ENCODE data around the gene SPACA4.

Gene SPACA4

DNA sequence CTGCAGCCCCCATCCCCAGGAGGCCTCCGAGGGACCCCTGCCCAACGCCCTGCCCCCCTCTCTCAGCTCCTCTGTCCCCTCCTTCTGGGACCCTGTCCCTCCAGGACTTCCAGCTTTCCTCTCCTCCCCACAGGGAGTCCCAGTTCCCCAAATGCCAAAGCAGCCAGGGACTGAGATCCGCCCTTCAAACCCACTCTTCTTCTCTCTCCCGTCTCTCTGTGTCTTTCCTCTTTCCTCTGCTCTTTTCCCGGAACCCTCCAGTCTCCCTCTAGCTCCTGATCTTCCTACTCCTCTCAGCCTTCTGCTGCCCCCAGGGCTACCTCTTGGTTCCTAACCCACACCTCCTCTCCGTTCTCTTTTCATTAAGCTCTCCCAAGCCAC lies 39.1 kb downstream of the SPACA4 start:
- ATAC-seq: peak; percentile 56
- no peak for TF ChIP-seq ZNF8 (CRISPR knock-in tag; IDR thresholded peaks at IDR 0.05)
- TF ChIP-seq ZNF70 (CRISPR knock-in tag; IDR thresholded peaks at IDR 0.05): no peak
- TF ChIP-seq, protein P1, sequence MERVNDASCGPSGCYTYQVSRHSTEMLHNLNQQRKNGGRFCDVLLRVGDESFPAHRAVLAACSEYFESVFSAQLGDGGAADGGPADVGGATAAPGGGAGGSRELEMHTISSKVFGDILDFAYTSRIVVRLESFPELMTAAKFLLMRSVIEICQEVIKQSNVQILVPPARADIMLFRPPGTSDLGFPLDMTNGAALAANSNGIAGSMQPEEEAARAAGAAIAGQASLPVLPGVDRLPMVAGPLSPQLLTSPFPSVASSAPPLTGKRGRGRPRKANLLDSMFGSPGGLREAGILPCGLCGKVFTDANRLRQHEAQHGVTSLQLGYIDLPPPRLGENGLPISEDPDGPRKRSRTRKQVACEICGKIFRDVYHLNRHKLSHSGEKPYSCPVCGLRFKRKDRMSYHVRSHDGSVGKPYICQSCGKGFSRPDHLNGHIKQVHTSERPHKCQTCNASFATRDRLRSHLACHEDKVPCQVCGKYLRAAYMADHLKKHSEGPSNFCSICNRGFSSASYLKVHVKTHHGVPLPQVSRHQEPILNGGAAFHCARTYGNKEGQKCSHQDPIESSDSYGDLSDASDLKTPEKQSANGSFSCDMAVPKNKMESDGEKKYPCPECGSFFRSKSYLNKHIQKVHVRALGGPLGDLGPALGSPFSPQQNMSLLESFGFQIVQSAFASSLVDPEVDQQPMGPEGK (CRISPR knock-in tag; IDR thresholded peaks at IDR 0.05; ENCODE audit: borderline replicate concordance): no peak
- no peak for TF ChIP-seq GLIS3 (CRISPR knock-in tag; IDR thresholded peaks at IDR 0.05)
- TF ChIP-seq SNAI2 (CRISPR knock-in tag; IDR thresholded peaks at IDR 0.05): no peak
- TF ChIP-seq, protein P2, sequence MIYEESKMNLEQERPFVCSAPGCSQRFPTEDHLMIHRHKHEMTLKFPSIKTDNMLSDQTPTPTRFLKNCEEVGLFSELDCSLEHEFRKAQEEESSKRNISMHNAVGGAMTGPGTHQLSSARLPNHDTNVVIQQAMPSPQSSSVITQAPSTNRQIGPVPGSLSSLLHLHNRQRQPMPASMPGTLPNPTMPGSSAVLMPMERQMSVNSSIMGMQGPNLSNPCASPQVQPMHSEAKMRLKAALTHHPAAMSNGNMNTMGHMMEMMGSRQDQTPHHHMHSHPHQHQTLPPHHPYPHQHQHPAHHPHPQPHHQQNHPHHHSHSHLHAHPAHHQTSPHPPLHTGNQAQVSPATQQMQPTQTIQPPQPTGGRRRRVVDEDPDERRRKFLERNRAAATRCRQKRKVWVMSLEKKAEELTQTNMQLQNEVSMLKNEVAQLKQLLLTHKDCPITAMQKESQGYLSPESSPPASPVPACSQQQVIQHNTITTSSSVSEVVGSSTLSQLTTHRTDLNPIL (CRISPR knock-in tag; IDR thresholded peaks at IDR 0.05; ENCODE audit: low read depth): no peak
- TF ChIP-seq, protein P3, sequence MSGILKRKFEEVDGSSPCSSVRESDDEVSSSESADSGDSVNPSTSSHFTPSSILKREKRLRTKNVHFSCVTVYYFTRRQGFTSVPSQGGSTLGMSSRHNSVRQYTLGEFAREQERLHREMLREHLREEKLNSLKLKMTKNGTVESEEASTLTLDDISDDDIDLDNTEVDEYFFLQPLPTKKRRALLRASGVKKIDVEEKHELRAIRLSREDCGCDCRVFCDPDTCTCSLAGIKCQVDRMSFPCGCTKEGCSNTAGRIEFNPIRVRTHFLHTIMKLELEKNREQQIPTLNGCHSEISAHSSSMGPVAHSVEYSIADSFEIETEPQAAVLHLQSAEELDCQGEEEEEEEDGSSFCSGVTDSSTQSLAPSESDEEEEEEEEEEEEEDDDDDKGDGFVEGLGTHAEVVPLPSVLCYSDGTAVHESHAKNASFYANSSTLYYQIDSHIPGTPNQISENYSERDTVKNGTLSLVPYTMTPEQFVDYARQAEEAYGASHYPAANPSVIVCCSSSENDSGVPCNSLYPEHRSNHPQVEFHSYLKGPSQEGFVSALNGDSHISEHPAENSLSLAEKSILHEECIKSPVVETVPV (CRISPR knock-in tag; IDR thresholded peaks at IDR 0.05): no peak
- TF ChIP-seq TCF4 (CRISPR knock-in tag; IDR thresholded peaks at IDR 0.05; ENCODE audit: borderline replicate concordance): no peak
- no peak for TF ChIP-seq RARB (CRISPR knock-in tag; IDR thresholded peaks at IDR 0.05)
- TF ChIP-seq PPARA (CRISPR knock-in tag; IDR thresholded peaks at IDR 0.05; ENCODE audit: borderline replicate concordance): no peak
- TF ChIP-seq CSDC2 (CRISPR knock-in tag; IDR thresholded peaks at IDR 0.05): no peak
- TF ChIP-seq OSR1 (CRISPR knock-in tag; IDR thresholded peaks at IDR 0.05): no peak

DNA sequence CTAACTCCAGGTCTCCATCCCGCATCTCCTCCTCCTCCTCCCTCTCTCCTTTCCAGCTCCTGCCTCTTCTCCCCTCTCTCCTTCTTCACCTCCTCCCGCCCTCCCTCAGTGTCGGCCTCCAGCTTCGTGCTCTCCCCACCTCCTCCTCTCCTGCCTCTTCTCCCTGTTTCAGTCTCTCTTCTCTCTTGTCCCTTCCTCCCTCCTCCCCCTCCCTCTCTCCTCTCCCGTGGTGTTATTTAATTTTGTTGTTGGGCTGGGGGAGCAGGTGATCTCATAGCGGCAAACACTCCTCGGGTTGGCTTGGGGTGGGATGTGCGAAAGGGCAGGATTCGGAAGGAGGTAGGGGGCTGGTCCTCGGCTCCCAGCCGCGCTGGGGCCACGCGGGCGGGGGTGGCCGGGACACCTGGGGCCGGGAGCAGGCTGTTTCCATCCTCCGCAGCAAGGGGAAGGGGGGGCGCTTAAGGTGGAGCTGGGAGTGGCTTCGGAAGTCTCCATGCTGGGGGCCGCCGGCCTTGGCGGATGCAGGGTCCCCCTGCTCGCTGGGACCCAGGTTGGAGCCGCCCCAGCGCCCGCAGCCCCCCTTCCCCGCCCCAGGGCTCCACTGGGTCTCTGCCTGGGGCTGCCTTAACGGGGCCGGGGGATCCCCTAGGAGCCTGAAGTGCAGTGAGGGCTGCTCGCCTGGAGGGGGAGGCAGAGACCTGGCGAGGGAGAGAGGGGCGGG lies 39.6 kb downstream of the SPACA4 start, which contains the start of gene CA11:
Gene CA11 (minus strand): TSS at position 187 of the 721 bp plus-strand sequence. CDS start 555 bp downstream, outside the sequence.
- ATAC-seq: peak; percentile 89
- TF ChIP-seq, protein P1 (CRISPR knock-in tag; IDR thresholded peaks at IDR 0.05; ENCODE audit: borderline replicate concordance): peak; percentile 68; the same call in 1 of the 2 replicates
- TF ChIP-seq, protein P4, sequence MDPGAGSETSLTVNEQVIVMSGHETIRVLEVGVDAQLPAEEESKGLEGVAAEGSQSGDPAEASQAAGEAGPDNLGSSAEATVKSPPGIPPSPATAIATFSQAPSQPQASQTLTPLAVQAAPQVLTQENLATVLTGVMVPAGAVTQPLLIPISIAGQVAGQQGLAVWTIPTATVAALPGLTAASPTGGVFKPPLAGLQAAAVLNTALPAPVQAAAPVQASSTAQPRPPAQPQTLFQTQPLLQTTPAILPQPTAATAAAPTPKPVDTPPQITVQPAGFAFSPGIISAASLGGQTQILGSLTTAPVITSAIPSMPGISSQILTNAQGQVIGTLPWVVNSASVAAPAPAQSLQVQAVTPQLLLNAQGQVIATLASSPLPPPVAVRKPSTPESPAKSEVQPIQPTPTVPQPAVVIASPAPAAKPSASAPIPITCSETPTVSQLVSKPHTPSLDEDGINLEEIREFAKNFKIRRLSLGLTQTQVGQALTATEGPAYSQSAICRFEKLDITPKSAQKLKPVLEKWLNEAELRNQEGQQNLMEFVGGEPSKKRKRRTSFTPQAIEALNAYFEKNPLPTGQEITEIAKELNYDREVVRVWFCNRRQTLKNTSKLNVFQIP (CRISPR knock-in tag; IDR thresholded peaks at IDR 0.05; ENCODE audit: borderline replicate concordance, low read depth): no peak

DNA sequence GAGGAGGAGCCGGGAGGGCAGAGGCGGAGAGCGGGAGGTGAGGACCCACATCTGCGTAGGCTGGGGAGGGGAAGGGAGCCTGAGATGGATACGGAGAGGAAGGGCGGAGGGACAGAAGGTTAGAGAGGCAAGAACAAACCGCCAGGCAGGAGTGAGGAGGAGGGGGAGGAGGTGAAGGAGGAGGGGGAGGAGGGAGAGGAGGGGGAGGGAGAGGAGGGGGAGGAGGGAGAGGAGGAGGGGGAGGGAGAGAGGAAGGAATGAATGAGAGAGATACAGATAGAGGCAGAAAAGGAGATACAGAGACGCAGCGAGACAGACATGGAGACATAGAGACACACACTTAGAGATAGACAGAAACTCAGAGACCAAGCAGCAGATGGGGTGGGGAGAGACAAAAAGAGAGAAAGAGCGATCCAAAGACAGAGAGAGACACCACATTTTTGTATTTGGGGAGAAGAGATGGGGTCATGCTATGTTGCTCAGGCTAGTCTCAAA lies 40.2 kb downstream of the SPACA4 start:
- no peak for ATAC-seq
- TF ChIP-seq ZC3H10 (CRISPR knock-in tag; IDR thresholded peaks at IDR 0.05) (no peak), ESRRG (CRISPR knock-in tag; IDR thresholded peaks at IDR 0.05) (no peak), ZNF565 (CRISPR knock-in tag; conservative IDR thresholded peaks at IDR 0.05; ENCODE audit: low read depth) (no peak), SNAI2 (CRISPR knock-in tag; IDR thresholded peaks at IDR 0.05) (no peak), CSDC2 (CRISPR knock-in tag; IDR thresholded peaks at IDR 0.05) (no peak), TCF4 (CRISPR knock-in tag; IDR thresholded peaks at IDR 0.05; ENCODE audit: borderline replicate concordance) (no peak), GLIS3 (CRISPR knock-in tag; IDR thresholded peaks at IDR 0.05) (no peak), PPARA (CRISPR knock-in tag; IDR thresholded peaks at IDR 0.05; ENCODE audit: borderline replicate concordance) (no peak), ZFP3 (CRISPR knock-in tag; IDR thresholded peaks at IDR 0.05) (no peak), ARNTL (CRISPR knock-in tag; IDR thresholded peaks at IDR 0.05; ENCODE audit: borderline replicate concordance, low read depth) (no peak), ZNF70 (CRISPR knock-in tag; IDR thresholded peaks at IDR 0.05) (no peak)
- TF ChIP-seq, protein P5, sequence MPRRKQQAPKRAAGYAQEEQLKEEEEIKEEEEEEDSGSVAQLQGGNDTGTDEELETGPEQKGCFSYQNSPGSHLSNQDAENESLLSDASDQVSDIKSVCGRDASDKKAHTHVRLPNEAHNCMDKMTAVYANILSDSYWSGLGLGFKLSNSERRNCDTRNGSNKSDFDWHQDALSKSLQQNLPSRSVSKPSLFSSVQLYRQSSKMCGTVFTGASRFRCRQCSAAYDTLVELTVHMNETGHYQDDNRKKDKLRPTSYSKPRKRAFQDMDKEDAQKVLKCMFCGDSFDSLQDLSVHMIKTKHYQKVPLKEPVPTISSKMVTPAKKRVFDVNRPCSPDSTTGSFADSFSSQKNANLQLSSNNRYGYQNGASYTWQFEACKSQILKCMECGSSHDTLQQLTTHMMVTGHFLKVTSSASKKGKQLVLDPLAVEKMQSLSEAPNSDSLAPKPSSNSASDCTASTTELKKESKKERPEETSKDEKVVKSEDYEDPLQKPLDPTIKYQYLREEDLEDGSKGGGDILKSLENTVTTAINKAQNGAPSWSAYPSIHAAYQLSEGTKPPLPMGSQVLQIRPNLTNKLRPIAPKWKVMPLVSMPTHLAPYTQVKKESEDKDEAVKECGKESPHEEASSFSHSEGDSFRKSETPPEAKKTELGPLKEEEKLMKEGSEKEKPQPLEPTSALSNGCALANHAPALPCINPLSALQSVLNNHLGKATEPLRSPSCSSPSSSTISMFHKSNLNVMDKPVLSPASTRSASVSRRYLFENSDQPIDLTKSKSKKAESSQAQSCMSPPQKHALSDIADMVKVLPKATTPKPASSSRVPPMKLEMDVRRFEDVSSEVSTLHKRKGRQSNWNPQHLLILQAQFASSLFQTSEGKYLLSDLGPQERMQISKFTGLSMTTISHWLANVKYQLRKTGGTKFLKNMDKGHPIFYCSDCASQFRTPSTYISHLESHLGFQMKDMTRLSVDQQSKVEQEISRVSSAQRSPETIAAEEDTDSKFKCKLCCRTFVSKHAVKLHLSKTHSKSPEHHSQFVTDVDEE (CRISPR knock-in tag; IDR thresholded peaks at IDR 0.05): no peak
- TF ChIP-seq, protein P1 (CRISPR knock-in tag; IDR thresholded peaks at IDR 0.05; ENCODE audit: borderline replicate concordance): no peak
- TF ChIP-seq, protein P4 (CRISPR knock-in tag; IDR thresholded peaks at IDR 0.05; ENCODE audit: borderline replicate concordance, low read depth): no peak

All from SK-N-SH treated with all-trans-retinoic acid at 6 μM for 48 hours (cell line).